G401 (cell line): ENCODE measurements around the gene OPA3. TPM values are rescaled to one million over a fixed set of nuclear protein-coding genes. Genes with fewer than 3 reads are reported as not detected.
A peak's percentile ranks its signal among the peaks of the same experiment; 100 is the strongest.

ENCODE experiments used
- DNase-seq: peaks from one replicate; pipeline ENCODE4 v3.0.0-alpha.2; 2015; ENCODE audit warnings: low spot score
- in situ Hi-C: cut with HindIII; loops from 2 replicates; pipeline ENCODE4 v1.10.0; 2016; ENCODE audit warnings: low sequenced_read_pairs, mixed read lengths
- total RNA-seq: library from RNA; depleted of rRNA; stranded (reverse); fragments of >200 nt; shearing (Covaris generic); gene quantifications from 2 replicates; pipeline ENCODE4 v1.2.3, GENCODE V29; 2014; rRNA removed

OPA3 gene
- total RNA-seq, 1 experiment from 2014 or later = 14.4 TPM

GRCh38 chr19:45494261-45494916 is 90.2 kb downstream of the OPA3 start:
- in situ Hi-C loops = no loop called here
- DNase-seq = no peak

- in situ Hi-C loops = no loop called here
- peak; percentile 91 for DNase-seq
Observed at GRCh38 chr19:45492627-45493470, 91.8 kb downstream of the OPA3 start.

- no peak for DNase-seq
- in situ Hi-C loops = no loop called here
Observed at GRCh38 chr19:45492137-45492626, 92.4 kb downstream of the OPA3 start.

GRCh38 chr19:45489216-45489855 is 95.3 kb downstream of the OPA3 start:
- in situ Hi-C loops = no loop called here

GRCh38 chr19:45488708-45489107 is 95.9 kb downstream of the OPA3 start:
- no peak for DNase-seq
- in situ Hi-C loops = no loop called here

More at GRCh38 chr19:45489216-45489855, 95.3 kb downstream of the OPA3 start:
- no peak for DNase-seq

- in situ Hi-C loops = no loop called here
- peak; percentile 97 for DNase-seq
Observed at GRCh38 chr19:45485305-45486077, 99.1 kb downstream of the OPA3 start.

- no peak for DNase-seq
- in situ Hi-C loops = no loop called here
Observed at GRCh38 chr19:45484273-45484945, 100.2 kb downstream of the OPA3 start.

- in situ Hi-C loops = no loop called here
- DNase-seq = no peak
Observed at GRCh38 chr19:45483033-45483432, 101.6 kb downstream of the OPA3 start.

GRCh38 chr19:45478454-45479238 is 106.0 kb downstream of the OPA3 start:
- in situ Hi-C loops = no loop called here

GRCh38 chr19:45477713-45478453 is 106.7 kb downstream of the OPA3 start:
- in situ Hi-C loops = no loop called here
- no peak for DNase-seq

More at GRCh38 chr19:45478454-45479238, 106.0 kb downstream of the OPA3 start:
- peak; percentile 96 for DNase-seq

Other genes starting within 250 kb of the OPA3 start
- gene KLC3, start 244.1 kb downstream of the OPA3 start, total RNA-seq = 9.7 and 18.6 TPM in 2 replicates
- gene ERCC2, start 214.2 kb downstream of the OPA3 start, total RNA-seq = 60.2 and 60.6 TPM in 2 replicates
- gene PPP1R13L, start 179.7 kb downstream of the OPA3 start, total RNA-seq = 3.6 and 21.0 TPM in 2 replicates
- gene POLR1G, start 178.2 kb downstream of the OPA3 start, total RNA-seq = 28.4 and 32.3 TPM in 2 replicates
- 115 and 130 TPM in 2 replicates for gene ERCC1, start 160.9 kb downstream of the OPA3 start, total RNA-seq
- gene FOSB, start 116.8 kb downstream of the OPA3 start, total RNA-seq = 0.31 and 1.5 TPM in 2 replicates
- 17.0 and 22.0 TPM in 2 replicates for gene RTN2, start 87.8 kb downstream of the OPA3 start, total RNA-seq
- 3.3 and 4.2 TPM in 2 replicates for gene PPM1N, start 86.4 kb downstream of the OPA3 start, total RNA-seq
- gene VASP, start 77.3 kb downstream of the OPA3 start, total RNA-seq = 106 and 122 TPM in 2 replicates
- gene GPR4, start 17.4 kb upstream of the OPA3 start, total RNA-seq = 0.14 TPM in 1 of 2 replicates, not detected in the other
- gene EML2, start 54.6 kb upstream of the OPA3 start, total RNA-seq = 34.5 and 52.9 TPM in 2 replicates
- gene GIPR, start 83.4 kb upstream of the OPA3 start, total RNA-seq = 4.2 and 8.0 TPM in 2 replicates
- 394 and 514 TPM in 2 replicates for gene SNRPD2, start 107.2 kb upstream of the OPA3 start, total RNA-seq
- gene QPCTL, start 107.9 kb upstream of the OPA3 start, total RNA-seq = 28.5 and 32.9 TPM in 2 replicates
- gene FBXO46, start 146.1 kb upstream of the OPA3 start, total RNA-seq = 15.1 and 29.5 TPM in 2 replicates
- gene MEIOSIN, start 148.6 kb upstream of the OPA3 start, total RNA-seq = not detected in 2 replicates
- gene SIX5, start 184.4 kb upstream of the OPA3 start, total RNA-seq = 22.1 and 27.9 TPM in 2 replicates
- gene DMPK, start 197.7 kb upstream of the OPA3 start, total RNA-seq = 22.4 and 37.5 TPM in 2 replicates
- gene DMWD, start 208.0 kb upstream of the OPA3 start, total RNA-seq = 20.5 and 28.6 TPM in 2 replicates
- 0.12 TPM in 1 of 2 replicates, not detected in the other for gene RSPH6A, start 230.5 kb upstream of the OPA3 start, total RNA-seq